ENCODE data around the gene SHQ1.
"Not testable (repeated sequence)": the region's sequence is repeated elsewhere in the genome, so short reads cannot be mapped to it uniquely, and the experiment has no call there.

The SHQ1 gene

GRCh38 chr3:72754582-72754981, 93.7 kb downstream of the SHQ1 start:
- in situ Hi-C loops (cut with MboI; ENCODE audit: low sequenced_read_pairs) = no loop called here

- in situ Hi-C loops (cut with MboI; ENCODE audit: low sequenced_read_pairs) = no loop called here
Observed at GRCh38 chr3:72753495-72753894, 94.8 kb downstream of the SHQ1 start.

GRCh38 chr3:72750405-72750965, 97.8 kb downstream of the SHQ1 start:
- in situ Hi-C loops (cut with MboI; ENCODE audit: low sequenced_read_pairs) = no loop called here

- in situ Hi-C loops (cut with MboI; ENCODE audit: low sequenced_read_pairs) = no loop called here
Observed at GRCh38 chr3:72748659-72749058, 99.6 kb downstream of the SHQ1 start.

- in situ Hi-C loops (cut with MboI; ENCODE audit: low sequenced_read_pairs) = no loop called here
Observed at GRCh38 chr3:72746430-72747411, 101.5 kb downstream of the SHQ1 start.

- in situ Hi-C loops (cut with MboI; ENCODE audit: low sequenced_read_pairs) = no loop called here
Observed at GRCh38 chr3:72745146-72745999, 102.9 kb downstream of the SHQ1 start.

GRCh38 chr3:72744330-72744729, 103.9 kb downstream of the SHQ1 start:
- in situ Hi-C loops (cut with MboI; ENCODE audit: low sequenced_read_pairs) = no loop called here

GRCh38 chr3:72739531-72740466, 108.4 kb downstream of the SHQ1 start:
- in situ Hi-C loops (cut with MboI; ENCODE audit: low sequenced_read_pairs) = no loop called here

GRCh38 chr3:72738752-72739530, 109.3 kb downstream of the SHQ1 start:
- in situ Hi-C loops (cut with MboI; ENCODE audit: low sequenced_read_pairs) = no loop called here

GRCh38 chr3:72735072-72735471, 113.2 kb downstream of the SHQ1 start:
- in situ Hi-C loops (cut with MboI; ENCODE audit: low sequenced_read_pairs) = not testable (repeated sequence)

- in situ Hi-C loops (cut with MboI; ENCODE audit: low sequenced_read_pairs) = no loop called here
Observed at GRCh38 chr3:72733676-72734075, 114.6 kb downstream of the SHQ1 start.

- in situ Hi-C loops (cut with MboI; ENCODE audit: low sequenced_read_pairs) = not testable (repeated sequence)
Observed at GRCh38 chr3:72732666-72733345, 115.4 kb downstream of the SHQ1 start.

GRCh38 chr3:72728958-72729467, 119.2 kb downstream of the SHQ1 start:
- in situ Hi-C loops (cut with MboI; ENCODE audit: low sequenced_read_pairs) = no loop called here

- in situ Hi-C loops (cut with MboI; ENCODE audit: low sequenced_read_pairs) = no loop called here
Observed at GRCh38 chr3:72728329-72728889, 119.8 kb downstream of the SHQ1 start.

GRCh38 chr3:72727726-72728125, 120.5 kb downstream of the SHQ1 start:
- in situ Hi-C loops (cut with MboI; ENCODE audit: low sequenced_read_pairs) = no loop called here

- in situ Hi-C loops (cut with MboI; ENCODE audit: low sequenced_read_pairs) = no loop called here
Observed at GRCh38 chr3:72727172-72727571, 121.1 kb downstream of the SHQ1 start.

- in situ Hi-C loops (cut with MboI; ENCODE audit: low sequenced_read_pairs) = no loop called here
Observed at GRCh38 chr3:72725229-72725628, 123.0 kb downstream of the SHQ1 start.

GRCh38 chr3:72724070-72724469, 124.2 kb downstream of the SHQ1 start:
- in situ Hi-C loops (cut with MboI; ENCODE audit: low sequenced_read_pairs) = no loop called here

All from HL-60/S4 treated with phorbol 12-myristate 13-acetate at 8.2 ng/mL for 4 days and 3 days (cell line).